ENCODE data around the gene P4HA3. TPM values are rescaled to one million over a fixed set of nuclear protein-coding genes. Genes with fewer than 3 reads are reported as not detected.

P4HA3 gene
- total RNA-seq, 2 experiments from 2014 or later = not detected

GRCh38 chr11:74316772-74317505 is 5.5 kb upstream of the P4HA3 start:
- Mint-ChIP-seq H3K27me3 (peaks cover 4% of the 10 kb centered on the region), H3K27ac (no peak overlapping the region), H3K36me3 (ENCODE audit: low read depth) (peaks cover 4% of the 10 kb centered on the region), H3K4me1 (no peaks in the 10 kb centered on the region), H3K4me3 (no peak overlapping the region), H3K9me3 (ENCODE audit: low read depth) (peaks cover 19% of the 10 kb centered on the region)
- CTCF ChIA-PET = interaction anchor here (0.8 kb wide), 1 partner anchor 61 kb away, joined by 3 read pairs; no protein-coding TSS in a partner anchor
- intact Hi-C loops (cut with DNase I, micrococcal nuclease) = no loop called here
- ATAC-seq = no peak
- POLR2A ChIA-PET = no interaction called here
- DNase-seq = no peak

DNA sequence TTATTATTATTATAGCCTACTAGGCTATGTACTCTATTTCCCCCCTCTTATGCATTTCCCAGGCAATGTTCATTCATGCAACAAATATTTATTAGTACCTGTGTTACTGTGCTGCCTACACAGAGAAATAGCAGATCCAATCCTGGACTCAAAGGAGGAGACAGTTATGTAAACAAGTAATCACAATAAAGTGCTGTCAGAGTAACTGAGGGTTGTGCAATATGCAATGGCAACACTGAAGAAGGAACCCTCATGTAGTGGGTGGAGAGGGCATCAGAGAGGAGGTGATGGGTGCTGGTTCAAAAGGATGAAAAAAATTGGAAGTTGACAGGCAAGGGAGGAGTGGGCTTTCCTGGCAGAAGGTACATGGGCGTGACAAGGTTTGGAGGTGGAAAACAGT is 886 bp upstream of the P4HA3 start:
- intact Hi-C loops (cut with DNase I, micrococcal nuclease) = no loop called here
- Mint-ChIP-seq H3K4me3 (no peak overlapping the region), H3K27ac (no peak overlapping the region), H3K9me3 (ENCODE audit: low read depth) (peaks cover 12% of the 10 kb centered on the region), H3K27me3 (peaks cover 27% of the 10 kb centered on the region), H3K36me3 (ENCODE audit: low read depth) (peaks cover under 1% of the 10 kb centered on the region), H3K4me1 (peaks cover 7% of the 10 kb centered on the region)
- ChIA-PET POLR2A (no interaction called here), CTCF (interaction anchor here (1.2 to 1.3 kb wide), 3 partner anchors 9 to 136 kb away, joined by 3 to 6 read pairs (median 5); no protein-coding TSS in a partner anchor)
- DNase-seq = no peak
- ATAC-seq = no peak

GRCh38 chr11:74310857-74311256 is 583 bp downstream of the P4HA3 start:
- DNase-seq = no peak
- peak overlapping the region; percentile 57 for H3K4me3 Mint-ChIP-seq
- peaks cover 5% of the 10 kb centered on the region for H3K9me3 Mint-ChIP-seq (ENCODE audit: low read depth)
- peaks cover 7% of the 10 kb centered on the region for H3K4me1 Mint-ChIP-seq
- no peaks in the 10 kb centered on the region for H3K36me3 Mint-ChIP-seq (ENCODE audit: low read depth)
- CTCF ChIA-PET = interaction anchor here (0.6 to 2.0 kb wide), 5 partner anchors 11 to 1464 kb away, joined by 3 to 9 read pairs (median 3); no protein-coding TSS in a partner anchor
- POLR2A ChIA-PET = no interaction called here
- H3K27me3 Mint-ChIP-seq = peaks cover 34% of the 10 kb centered on the region
- intact Hi-C loops (cut with DNase I, micrococcal nuclease) = no loop called here
- peak; percentile 10 for ATAC-seq
- no peak overlapping the region for H3K27ac Mint-ChIP-seq

DNA sequence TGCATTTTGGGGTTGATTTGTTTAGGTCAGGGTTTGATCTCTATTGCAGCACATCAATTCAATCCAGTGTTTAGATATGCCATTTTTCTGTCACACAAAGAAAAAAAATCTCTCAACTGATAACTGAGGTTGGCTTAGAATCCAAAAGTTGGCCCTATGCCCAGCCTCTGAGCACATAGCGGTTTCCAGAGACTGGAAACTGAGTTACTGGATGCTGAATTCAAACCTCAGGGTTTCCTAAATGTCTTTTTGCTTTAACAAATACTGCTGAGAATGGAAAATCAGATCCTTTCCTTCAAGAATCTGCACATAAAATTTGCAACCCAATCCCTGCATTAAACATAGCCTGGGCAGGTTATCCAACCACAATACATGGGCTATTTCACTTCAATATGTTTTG is 4.0 kb downstream of the P4HA3 start:
- peaks cover 38% of the 10 kb centered on the region for H3K27me3 Mint-ChIP-seq
- CTCF ChIA-PET = no interaction called here
- no peak for ATAC-seq
- H3K4me3 Mint-ChIP-seq = no peak overlapping the region
- peaks cover 2% of the 10 kb centered on the region for H3K9me3 Mint-ChIP-seq (ENCODE audit: low read depth)
- DNase-seq = no peak
- peaks cover 7% of the 10 kb centered on the region for H3K4me1 Mint-ChIP-seq
- H3K27ac Mint-ChIP-seq = no peak overlapping the region
- POLR2A ChIA-PET = no interaction called here
- intact Hi-C loops (cut with DNase I, micrococcal nuclease) = loop anchor here in 1 of 2 experiments (10.0 kb wide), 1 partner anchor 343 kb away; no protein-coding TSS in a partner anchor
- H3K36me3 Mint-ChIP-seq (ENCODE audit: low read depth) = no peaks in the 10 kb centered on the region

DNA sequence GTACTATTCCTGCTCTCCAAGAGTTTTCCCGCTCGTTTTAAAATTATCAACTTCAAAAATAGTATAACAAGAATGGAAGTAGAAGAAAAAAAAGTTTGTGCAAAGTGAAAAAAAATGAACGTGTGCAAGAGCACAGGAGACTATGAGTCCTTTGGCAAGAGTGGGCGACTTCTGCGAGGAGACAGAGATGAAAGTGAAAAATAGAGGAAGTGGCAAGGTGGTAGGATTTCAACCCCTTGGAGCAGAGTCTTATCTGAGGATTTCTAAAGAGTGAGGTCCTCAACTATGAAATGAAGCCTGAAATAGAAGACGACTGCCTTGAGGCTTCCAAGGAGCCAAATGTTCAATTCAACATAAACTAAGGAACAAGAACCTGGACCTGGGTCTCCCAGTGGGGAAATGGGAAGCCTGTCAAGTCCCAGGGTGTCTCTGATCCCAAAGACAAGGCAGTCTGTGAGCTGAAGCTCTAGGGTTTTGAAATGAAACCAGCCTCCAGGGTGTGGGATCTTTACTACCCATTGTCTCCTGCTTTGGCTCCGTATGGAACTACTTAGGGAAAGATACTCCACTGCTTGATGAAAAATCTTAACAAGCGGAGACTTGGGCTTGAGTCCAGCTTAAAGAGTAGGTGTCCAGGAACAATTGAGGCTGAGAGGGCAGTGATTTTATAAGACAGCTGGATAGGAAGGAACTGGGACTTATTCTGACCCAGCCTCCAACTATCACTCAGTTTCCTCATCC is 4.8 kb downstream of the P4HA3 start:
- ATAC-seq (no peak), DNase-seq (no peak)
- Mint-ChIP-seq H3K36me3 (ENCODE audit: low read depth) (no peaks in the 10 kb centered on the region), H3K4me1 (peaks cover 3% of the 10 kb centered on the region), H3K27me3 (peaks cover 32% of the 10 kb centered on the region), H3K4me3 (no peak overlapping the region), H3K9me3 (ENCODE audit: low read depth) (no peaks in the 10 kb centered on the region), H3K27ac (no peak overlapping the region)
- intact Hi-C loops (cut with DNase I, micrococcal nuclease) = loop anchor here in 1 of 2 experiments (10.0 kb wide), 1 partner anchor 342 kb away; no protein-coding TSS in a partner anchor
- POLR2A ChIA-PET = no interaction called here
- CTCF ChIA-PET = interaction anchor here (0.7 to 2.0 kb wide), 2 partner anchors 14 to 326 kb away, joined by 3 to 9 read pairs; no protein-coding TSS in a partner anchor

DNA sequence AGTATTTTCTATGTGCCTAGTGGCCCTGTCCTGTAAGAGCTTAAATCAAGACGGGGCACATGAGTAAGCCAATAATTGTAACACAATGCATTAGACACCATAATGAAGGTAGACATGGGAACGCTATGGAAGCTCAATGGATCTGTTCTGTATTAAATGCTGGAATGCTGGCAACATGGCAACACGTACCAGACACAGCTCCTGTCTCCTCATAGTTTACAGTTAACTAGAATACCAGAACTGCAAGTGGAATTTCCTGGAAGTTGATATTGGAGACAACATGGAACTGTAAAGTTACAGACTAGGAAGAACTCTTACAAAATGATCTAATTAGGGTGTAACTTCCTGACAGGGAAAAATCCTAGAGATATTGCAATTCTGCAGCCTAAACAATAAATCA is 12.4 kb downstream of the P4HA3 start:
- H3K4me1 Mint-ChIP-seq = peaks cover 7% of the 10 kb centered on the region
- CTCF ChIA-PET = interaction anchor here (3.6 kb wide), 1 partner anchor 22 kb away, joined by 20 read pairs; no protein-coding TSS in a partner anchor
- H3K27me3 Mint-ChIP-seq = no peaks in the 10 kb centered on the region
- H3K9me3 Mint-ChIP-seq (ENCODE audit: low read depth) = no peaks in the 10 kb centered on the region
- POLR2A ChIA-PET = no interaction called here
- ATAC-seq (no peak), DNase-seq (no peak)
- no peaks in the 10 kb centered on the region for H3K36me3 Mint-ChIP-seq (ENCODE audit: low read depth)
- no peak overlapping the region for H3K27ac Mint-ChIP-seq
- no peak overlapping the region for H3K4me3 Mint-ChIP-seq
- intact Hi-C loops (cut with DNase I, micrococcal nuclease) = no loop called here

DNA sequence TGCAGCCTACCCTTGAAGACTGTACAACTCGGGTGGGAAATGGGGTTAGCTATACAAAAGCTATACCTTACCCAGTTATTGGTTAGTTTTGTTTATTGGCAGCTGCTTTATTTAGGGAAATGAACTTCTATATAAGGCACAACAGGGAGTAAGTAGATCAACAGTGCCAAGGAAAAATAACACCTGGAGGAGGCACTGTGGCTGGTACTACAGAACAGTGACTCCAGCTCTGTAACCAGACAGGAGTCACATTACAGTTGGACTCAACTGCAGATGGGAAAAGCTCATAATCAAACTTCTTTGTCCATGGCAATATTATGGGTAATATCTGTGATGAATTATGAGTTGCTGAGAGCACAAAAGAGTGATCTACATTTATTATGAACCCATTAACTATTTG is 14.0 kb downstream of the P4HA3 start:
- ChIA-PET POLR2A (no interaction called here), CTCF (interaction anchor here (0.7 to 3.6 kb wide), 3 partner anchors 24 to 78 kb away, joined by 3 to 20 read pairs (median 3); no protein-coding TSS in a partner anchor)
- no peak for ATAC-seq
- intact Hi-C loops (cut with DNase I, micrococcal nuclease) = no loop called here
- Mint-ChIP-seq H3K36me3 (ENCODE audit: low read depth) (no peaks in the 10 kb centered on the region), H3K9me3 (ENCODE audit: low read depth) (no peaks in the 10 kb centered on the region), H3K27ac (no peak overlapping the region), H3K4me1 (peaks cover 7% of the 10 kb centered on the region), H3K27me3 (peaks cover 5% of the 10 kb centered on the region), H3K4me3 (no peak overlapping the region)
- DNase-seq = no peak

DNA sequence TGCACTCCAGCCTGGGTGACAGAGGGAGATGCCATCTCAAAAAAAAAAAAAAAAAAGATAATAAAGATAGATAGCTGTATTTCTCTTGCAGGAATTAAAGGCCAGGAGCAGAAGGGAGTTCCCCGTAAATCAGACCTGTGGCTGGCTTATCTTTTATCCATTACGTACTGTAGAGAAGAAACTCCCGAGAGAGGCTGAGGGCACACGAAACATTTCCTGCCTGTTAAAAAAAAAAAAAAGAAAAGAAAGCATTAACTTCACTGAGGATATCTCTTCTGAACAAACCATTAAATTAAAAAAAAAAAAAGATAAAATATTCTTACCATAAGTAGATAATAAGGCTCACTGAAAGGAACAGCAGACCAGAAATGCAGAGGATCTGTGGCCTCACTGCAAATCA is 22.5 kb downstream of the P4HA3 start:
- no peaks in the 10 kb centered on the region for H3K9me3 Mint-ChIP-seq (ENCODE audit: low read depth)
- POLR2A ChIA-PET = no interaction called here

DNA sequence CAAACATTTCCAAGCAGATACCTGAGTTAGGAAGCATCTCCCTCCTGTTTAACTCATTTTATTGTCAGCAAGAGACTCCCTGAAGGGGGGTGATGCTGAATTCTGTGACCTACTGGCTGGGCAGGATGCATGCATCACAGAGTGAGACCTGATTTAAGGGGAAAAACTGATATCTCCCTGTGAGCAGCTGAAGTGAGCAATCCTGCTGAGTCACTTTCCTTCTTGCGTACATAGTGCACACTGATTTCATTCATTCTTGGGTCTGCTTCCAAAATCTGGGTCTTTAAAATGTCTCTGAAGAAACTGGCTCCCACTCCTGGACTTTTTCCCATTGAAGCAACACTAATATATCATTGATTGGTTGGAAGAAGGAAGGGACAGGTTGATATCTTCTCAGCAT is 23.3 kb downstream of the P4HA3 start:
- H3K4me1 Mint-ChIP-seq = peaks cover 6% of the 10 kb centered on the region
- DNase-seq (peak; percentile 28), ATAC-seq (peak; percentile 85)
- H3K27ac Mint-ChIP-seq = no peak overlapping the region
- intact Hi-C loops (cut with DNase I, micrococcal nuclease) = no loop called here
- H3K36me3 Mint-ChIP-seq (ENCODE audit: low read depth) = no peaks in the 10 kb centered on the region
- POLR2A ChIA-PET = no interaction called here
- H3K9me3 Mint-ChIP-seq (ENCODE audit: low read depth) = no peaks in the 10 kb centered on the region
- H3K27me3 Mint-ChIP-seq = peaks cover 3% of the 10 kb centered on the region
- CTCF ChIA-PET = no interaction called here
- H3K4me3 Mint-ChIP-seq = no peak overlapping the region

More for the DNA sequence above, 22.5 kb downstream of the P4HA3 start:
- intact Hi-C loops (cut with DNase I, micrococcal nuclease) = no loop called here
- Mint-ChIP-seq H3K4me1 (peaks cover 6% of the 10 kb centered on the region), H3K27me3 (peaks cover 5% of the 10 kb centered on the region), H3K4me3 (no peak overlapping the region), H3K27ac (no peak overlapping the region), H3K36me3 (ENCODE audit: low read depth) (no peaks in the 10 kb centered on the region)
- DNase-seq (no peak), ATAC-seq (no peak)
- CTCF ChIA-PET = no interaction called here

GRCh38 chr11:74284466-74284865 is 27.0 kb downstream of the P4HA3 start:
- POLR2A ChIA-PET = no interaction called here

DNA sequence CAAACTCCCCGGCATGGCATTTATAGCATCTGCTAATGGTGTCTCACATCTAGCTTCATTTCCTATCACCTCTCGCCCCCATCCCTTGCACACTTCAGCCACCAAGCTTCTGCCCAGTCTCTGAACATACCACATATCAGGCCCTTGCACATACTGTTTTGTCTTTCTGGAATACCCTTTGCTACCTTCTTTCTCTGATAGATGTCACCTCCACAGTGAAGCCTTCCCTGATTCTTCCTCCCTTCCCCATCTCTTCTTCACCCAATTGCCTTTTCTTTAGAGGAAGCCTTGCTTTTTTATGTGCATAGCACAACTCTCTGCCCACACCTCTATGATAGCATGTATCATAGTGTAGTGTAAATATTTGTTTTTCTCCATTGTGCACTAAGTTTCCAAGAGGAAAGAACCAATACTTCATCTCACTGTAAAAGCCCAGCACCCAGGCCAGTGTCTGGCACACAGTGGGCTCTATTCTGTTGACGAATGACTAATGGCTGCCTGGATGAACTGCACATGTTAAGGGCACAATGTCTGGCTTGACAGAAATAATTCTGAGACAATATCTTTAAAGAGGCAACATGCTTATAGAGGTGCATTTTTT is 27.8 kb downstream of the P4HA3 start:
- H3K4me3 Mint-ChIP-seq = no peak overlapping the region
- H3K4me1 Mint-ChIP-seq = peaks cover 6% of the 10 kb centered on the region
- H3K36me3 Mint-ChIP-seq (ENCODE audit: low read depth) = no peaks in the 10 kb centered on the region
- ATAC-seq (no peak), DNase-seq (no peak)
- intact Hi-C loops (cut with DNase I, micrococcal nuclease) = no loop called here
- no peak overlapping the region for H3K27ac Mint-ChIP-seq
- ChIA-PET CTCF (interaction anchor here (0.6 kb wide), 2 partner anchors 688 to 1519 kb away, joined by 3 to 4 read pairs; no protein-coding TSS in a partner anchor), POLR2A (no interaction called here)
- H3K9me3 Mint-ChIP-seq (ENCODE audit: low read depth) = no peaks in the 10 kb centered on the region
- H3K27me3 Mint-ChIP-seq = no peaks in the 10 kb centered on the region

More at GRCh38 chr11:74284466-74284865, 27.0 kb downstream of the P4HA3 start:
- H3K9me3 Mint-ChIP-seq (ENCODE audit: low read depth) = no peaks in the 10 kb centered on the region
- DNase-seq = no peak
- no peaks in the 10 kb centered on the region for H3K36me3 Mint-ChIP-seq (ENCODE audit: low read depth)
- H3K27ac Mint-ChIP-seq = no peak overlapping the region
- no peaks in the 10 kb centered on the region for H3K27me3 Mint-ChIP-seq
- H3K4me3 Mint-ChIP-seq = no peak overlapping the region
- CTCF ChIA-PET = no interaction called here
- no peak for ATAC-seq
- intact Hi-C loops (cut with DNase I, micrococcal nuclease) = no loop called here
- H3K4me1 Mint-ChIP-seq = peaks cover 6% of the 10 kb centered on the region

All from activated CD4-positive, alpha-beta T cell treated with anti-CD3 and anti-CD28 coated beads for 36 hours (primary cell).